ENCODE data around the gene NCK2. TPM values are rescaled to one million over a fixed set of nuclear protein-coding genes. Genes with fewer than 3 reads are reported as not detected.

Gene NCK2
- total RNA-seq, 1 donor from 2014 or later = 82.9 TPM

DNA sequence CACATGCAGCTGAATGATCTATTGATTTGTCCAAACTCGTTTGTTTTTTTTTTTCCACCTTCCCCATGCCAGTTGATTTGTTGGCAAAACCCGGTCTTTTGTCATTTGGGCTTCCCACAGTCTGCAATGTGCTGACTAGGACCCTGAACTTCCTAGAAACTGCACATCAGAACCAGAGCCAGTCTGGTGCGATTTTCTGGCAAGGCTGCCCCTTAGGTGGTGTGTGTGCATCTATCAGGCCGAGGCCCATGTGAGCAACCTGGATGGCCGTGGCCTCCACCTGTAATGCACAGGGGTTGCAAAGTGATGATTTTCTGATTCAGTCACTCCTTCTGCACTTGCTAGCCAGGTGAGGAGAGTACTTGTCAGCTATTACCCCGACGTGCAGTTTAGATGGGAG lies 47.8 kb downstream of the NCK2 start:
- H3K27me3 ChIP-seq (ENCODE audit: control insufficient read depth, insufficient read depth, low read length) = no peaks in the 10 kb centered on the region

DNA sequence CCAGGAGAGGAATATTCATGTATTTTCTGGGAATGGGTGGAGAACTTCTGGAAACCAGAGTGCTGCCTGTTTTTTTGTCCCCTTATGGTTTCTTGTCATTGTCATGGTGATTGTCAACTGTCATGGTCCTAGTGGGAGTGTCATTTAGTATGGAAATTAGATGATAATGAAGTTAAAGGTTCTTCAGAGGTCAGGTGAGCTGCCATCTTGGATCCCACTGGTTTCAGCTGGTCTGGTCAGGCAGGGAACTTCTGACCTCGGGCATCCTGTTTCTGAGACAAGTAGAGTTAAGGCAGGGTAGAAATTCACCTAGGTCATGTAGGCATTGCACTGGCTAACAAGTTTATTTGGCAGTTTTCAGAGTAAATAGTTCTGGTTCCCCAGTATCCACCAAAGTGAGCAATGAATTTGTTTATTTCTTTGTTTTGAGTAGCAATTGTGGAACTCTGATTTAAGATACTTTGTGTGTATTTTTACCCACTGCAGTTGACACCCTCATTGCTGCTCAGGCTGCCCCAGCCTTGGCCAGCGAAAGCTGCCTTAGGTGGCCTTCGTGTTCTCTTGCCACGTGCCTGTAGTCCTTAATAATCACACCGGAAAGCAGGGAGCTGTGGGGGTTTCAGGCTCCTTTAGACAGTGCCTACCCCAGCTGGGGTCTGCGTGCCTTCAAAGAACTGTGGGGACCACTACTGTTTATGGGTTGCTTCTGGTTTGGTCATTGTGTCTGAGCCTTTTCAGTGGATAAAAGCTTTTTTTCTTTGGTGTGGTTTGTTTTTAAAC lies 48.7 kb downstream of the NCK2 start:
- Histone ChIP-seq H3K27me3 (ENCODE audit: control insufficient read depth, insufficient read depth, low read length) (no peaks in the 10 kb centered on the region), H3K36me3 (ENCODE audit: control insufficient read depth, insufficient read depth, low read length) (no peaks in the 10 kb centered on the region), H3K4me3 (ENCODE audit: low read depth, low read length) (no peak overlapping the region)
- TF ChIP-seq, protein P1, sequence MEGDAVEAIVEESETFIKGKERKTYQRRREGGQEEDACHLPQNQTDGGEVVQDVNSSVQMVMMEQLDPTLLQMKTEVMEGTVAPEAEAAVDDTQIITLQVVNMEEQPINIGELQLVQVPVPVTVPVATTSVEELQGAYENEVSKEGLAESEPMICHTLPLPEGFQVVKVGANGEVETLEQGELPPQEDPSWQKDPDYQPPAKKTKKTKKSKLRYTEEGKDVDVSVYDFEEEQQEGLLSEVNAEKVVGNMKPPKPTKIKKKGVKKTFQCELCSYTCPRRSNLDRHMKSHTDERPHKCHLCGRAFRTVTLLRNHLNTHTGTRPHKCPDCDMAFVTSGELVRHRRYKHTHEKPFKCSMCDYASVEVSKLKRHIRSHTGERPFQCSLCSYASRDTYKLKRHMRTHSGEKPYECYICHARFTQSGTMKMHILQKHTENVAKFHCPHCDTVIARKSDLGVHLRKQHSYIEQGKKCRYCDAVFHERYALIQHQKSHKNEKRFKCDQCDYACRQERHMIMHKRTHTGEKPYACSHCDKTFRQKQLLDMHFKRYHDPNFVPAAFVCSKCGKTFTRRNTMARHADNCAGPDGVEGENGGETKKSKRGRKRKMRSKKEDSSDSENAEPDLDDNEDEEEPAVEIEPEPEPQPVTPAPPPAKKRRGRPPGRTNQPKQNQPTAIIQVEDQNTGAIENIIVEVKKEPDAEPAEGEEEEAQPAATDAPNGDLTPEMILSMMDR (IDR thresholded peaks at IDR 0.05; ENCODE audit: insufficient read depth, low read length, poor library complexity, severe bottlenecking) = no peak
- no peak for DNase-seq (ENCODE audit: low read depth)

More for the DNA sequence above, 47.8 kb downstream of the NCK2 start:
- Histone ChIP-seq H3K36me3 (ENCODE audit: control insufficient read depth, insufficient read depth, low read length) (no peaks in the 10 kb centered on the region), H3K4me3 (ENCODE audit: low read depth, low read length) (no peak overlapping the region)
- no peak for DNase-seq (ENCODE audit: low read depth)
- TF ChIP-seq, protein P1 (IDR thresholded peaks at IDR 0.05; ENCODE audit: insufficient read depth, low read length, poor library complexity, severe bottlenecking) = no peak

DNA sequence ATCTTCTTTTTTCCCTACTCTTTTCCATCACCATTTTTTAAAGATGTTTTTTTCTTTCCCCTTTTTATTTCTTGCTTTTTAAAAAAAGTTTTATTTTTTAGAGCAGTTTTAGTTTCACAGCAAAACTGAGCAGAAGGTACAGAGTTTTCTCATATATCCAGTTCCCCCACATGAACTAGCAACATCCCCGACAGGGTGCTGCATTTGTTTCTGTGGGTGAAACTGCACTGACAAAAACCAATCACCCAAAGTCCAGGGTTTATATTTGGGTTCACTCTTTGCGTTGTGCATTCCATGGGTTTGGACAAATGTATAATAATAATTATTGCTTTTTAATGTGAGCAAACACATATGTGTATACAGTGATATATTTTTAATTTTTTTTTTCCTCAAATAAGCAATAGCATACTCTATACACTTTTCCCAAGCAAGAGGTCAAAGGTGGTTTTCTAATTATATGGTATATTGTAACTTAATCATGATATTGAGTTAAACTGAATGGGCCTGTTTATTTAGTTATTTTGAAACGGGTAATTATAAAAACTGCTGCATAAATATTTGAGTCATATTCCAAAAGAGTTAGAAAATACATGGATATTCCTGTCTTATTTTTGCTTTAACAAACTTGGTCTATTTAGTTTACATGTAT lies 50.3 kb downstream of the NCK2 start:
- TF ChIP-seq, protein P1 (IDR thresholded peaks at IDR 0.05; ENCODE audit: insufficient read depth, low read length, poor library complexity, severe bottlenecking) = no peak
- no peaks in the 10 kb centered on the region for H3K36me3 ChIP-seq (ENCODE audit: control insufficient read depth, insufficient read depth, low read length)
- DNase-seq (ENCODE audit: low read depth) = no peak
- no peaks in the 10 kb centered on the region for H3K27me3 ChIP-seq (ENCODE audit: control insufficient read depth, insufficient read depth, low read length)
- H3K4me3 ChIP-seq (ENCODE audit: low read depth, low read length) = no peak overlapping the region

DNA sequence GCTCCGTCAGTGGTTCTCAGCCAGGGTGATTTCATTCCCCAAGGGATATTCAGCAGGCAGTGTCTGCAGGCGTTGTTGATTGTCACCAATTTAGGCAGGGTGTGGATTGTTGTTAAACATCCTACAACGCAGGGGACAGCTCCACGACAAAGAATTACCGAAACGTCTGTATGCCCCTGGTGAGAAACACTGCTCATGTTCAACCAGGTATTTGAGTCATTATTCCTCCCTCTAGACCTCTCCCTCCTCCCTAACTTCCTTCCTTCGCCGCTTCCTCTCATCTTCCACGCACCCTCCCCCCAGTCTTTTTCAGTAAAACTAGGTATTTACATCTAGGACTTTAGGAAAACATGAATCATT lies 50.8 kb downstream of the NCK2 start:
- Histone ChIP-seq H3K27me3 (ENCODE audit: control insufficient read depth, insufficient read depth, low read length) (no peaks in the 10 kb centered on the region), H3K4me3 (ENCODE audit: low read depth, low read length) (no peak overlapping the region), H3K36me3 (ENCODE audit: control insufficient read depth, insufficient read depth, low read length) (no peaks in the 10 kb centered on the region)
- DNase-seq (ENCODE audit: low read depth) = no peak
- TF ChIP-seq, protein P1 (IDR thresholded peaks at IDR 0.05; ENCODE audit: insufficient read depth, low read length, poor library complexity, severe bottlenecking) = no peak

DNA sequence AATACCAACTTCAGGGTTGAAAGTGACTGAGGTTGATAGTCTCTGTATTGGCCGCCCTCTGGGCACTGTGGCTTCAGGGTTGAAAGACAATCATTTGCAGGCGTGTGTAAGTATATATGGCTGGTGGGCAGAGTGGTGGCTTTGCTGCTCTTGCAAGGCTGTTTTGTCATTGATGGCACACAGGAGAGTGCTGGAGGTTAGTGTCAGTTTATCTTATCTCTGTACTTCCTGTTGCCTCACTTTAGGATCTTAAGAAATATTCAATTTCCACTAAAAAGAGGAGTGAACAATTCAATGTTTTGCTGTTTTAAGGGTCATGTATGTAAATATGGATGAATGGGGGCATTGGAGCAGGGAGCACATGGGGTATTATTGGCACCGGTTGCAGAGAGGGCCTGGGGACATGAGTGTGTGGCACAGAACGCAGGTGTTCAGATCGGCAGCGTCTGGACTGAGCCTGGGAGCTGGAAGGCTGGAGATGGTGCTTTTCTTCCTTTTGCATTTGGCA lies 51.5 kb downstream of the NCK2 start:
- Histone ChIP-seq H3K4me3 (ENCODE audit: low read depth, low read length) (no peak overlapping the region), H3K36me3 (ENCODE audit: control insufficient read depth, insufficient read depth, low read length) (no peaks in the 10 kb centered on the region), H3K27me3 (ENCODE audit: control insufficient read depth, insufficient read depth, low read length) (no peaks in the 10 kb centered on the region)
- TF ChIP-seq, protein P1 (IDR thresholded peaks at IDR 0.05; ENCODE audit: insufficient read depth, low read length, poor library complexity, severe bottlenecking) = no peak
- no peak for DNase-seq (ENCODE audit: low read depth)
